Measurements from ENCODE around the gene HELLS.
A peak's percentile ranks its signal among the peaks of the same experiment; 100 is the strongest.
"Not testable (repeated sequence)": the region's sequence is repeated elsewhere in the genome, so short reads cannot be mapped to it uniquely, and the experiment has no call there.

HELLS gene

DNA sequence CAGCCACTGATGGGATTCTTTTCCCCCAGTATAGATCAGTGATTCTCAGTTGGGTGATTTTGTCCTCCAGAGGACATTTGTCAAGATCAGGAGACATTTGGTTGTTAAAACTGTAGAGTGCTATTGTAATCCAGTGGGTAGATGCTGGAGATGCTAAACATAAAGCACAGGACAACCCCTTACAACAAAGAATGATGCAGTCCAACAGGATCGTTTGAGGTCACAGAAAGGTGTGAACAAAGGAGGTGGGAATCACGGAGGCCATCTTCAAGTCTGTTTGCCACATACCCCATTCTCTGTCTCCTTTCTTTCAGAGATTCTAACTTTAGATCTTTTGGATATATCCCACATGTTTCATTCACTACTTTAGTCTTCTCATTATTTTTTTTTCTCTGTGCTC lies 69.0 kb downstream of the HELLS start:
- DNase-seq = no peak

DNA sequence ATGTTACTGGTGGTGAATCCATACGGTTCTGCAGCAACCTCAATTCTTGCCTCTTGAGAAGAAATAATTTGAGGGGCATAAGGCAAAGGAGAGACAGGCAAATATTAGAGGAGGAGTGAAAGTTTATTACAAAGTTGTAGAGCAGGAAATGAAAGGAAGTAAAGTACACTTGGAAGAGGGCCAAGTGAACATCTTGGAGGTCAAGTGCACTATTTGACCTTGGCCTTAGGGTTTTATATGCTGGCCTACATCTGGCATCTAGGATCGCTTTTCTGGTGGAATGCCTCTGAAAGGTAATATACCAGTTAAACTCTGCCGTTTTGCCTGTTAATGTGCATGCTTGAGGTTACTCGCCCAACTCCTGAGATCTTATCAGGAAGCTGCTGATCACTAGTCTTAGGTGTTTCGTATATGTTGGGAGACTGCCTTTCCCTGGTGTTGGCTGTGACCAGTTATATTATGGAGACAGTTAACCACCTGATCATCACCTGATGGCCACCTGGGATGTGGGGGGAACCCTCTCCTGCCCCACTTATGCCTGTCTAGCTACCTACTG lies 71.9 kb downstream of the HELLS start:
- no peak for DNase-seq

DNA sequence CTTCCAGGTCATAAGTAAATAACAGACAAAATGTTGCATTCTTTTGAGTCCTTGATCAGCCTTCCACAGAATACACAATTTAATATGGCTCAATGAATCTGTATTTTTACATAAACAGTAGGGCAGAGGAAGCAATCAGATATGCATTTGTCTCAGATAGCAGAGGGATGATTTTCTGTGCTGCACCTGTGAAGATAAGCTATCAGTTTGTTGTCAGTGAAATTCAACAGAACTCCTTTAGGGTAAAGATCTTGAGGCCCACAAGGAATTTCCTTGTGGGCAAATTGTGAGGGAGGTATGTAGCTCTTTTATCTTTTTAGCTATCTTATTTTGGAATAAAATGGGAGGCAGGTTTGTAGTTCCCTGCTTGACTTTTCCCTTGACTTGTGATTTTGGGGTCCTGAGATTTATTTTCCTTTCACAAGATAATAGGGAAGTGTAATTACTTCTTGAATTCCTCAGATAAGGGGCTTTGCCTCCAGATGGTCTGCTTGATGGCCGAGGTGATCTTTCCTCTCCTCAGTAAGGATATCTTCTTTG lies 77.1 kb downstream of the HELLS start:
- DNase-seq = no peak

DNA sequence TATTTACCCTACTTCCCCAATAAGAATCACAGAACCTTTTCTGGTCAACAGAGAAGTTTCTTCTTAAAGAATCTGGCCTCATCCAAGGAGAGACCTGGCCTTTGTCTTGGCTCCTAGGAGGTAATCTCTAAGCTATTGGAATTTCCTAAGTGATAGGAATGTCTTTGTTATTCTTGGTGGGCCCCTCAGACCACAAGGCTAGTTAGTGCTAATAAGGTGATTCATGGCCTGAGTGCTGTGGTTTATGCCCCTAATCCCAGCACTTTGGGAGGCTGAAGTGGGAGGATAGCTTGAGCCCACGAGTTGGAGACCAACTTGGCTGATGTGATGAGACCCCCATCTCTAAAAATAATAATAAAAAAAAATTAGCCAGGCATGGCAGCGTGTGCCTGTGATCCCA lies 78.0 kb downstream of the HELLS start:
- DNase-seq = peak; percentile 20

DNA sequence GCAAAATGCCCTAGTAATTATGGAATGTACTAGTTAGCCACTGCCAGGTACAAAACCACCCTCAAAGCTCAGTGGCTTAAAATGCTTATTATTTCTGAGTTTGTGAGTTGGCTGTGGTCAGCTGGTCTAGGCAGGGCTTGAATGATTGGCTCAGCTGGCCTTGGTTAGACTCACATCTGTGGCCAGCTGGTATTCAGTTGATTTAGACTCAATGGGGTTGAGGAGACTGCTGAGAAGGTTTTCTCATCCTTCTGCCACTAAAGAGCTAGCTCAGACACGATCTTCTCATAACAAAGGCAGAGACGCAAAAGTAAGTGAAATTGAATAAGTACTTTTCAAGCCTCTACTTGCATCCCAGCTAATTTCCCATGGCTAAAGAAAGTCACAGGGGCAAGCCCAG lies 80.9 kb downstream of the HELLS start:
- no peak for DNase-seq

DNA sequence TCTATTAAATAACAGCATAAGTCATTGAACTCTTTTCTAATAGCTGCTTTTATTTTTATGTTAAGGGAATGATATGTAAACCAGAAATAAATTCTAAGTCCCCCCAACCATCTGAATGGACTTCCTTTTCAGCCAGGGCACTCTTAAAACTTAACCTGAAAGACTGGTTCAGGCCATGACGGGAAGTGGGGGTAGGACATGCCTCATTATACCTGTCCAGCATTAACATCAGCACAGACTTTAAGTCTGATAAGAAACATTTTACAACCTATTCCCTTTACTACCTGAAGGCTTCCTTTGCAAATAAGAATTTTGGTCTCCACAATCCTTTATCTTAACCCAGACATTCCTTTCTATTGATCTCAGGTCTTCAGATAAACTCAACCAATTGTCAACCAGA lies 81.9 kb downstream of the HELLS start:
- no peak for DNase-seq

DNA sequence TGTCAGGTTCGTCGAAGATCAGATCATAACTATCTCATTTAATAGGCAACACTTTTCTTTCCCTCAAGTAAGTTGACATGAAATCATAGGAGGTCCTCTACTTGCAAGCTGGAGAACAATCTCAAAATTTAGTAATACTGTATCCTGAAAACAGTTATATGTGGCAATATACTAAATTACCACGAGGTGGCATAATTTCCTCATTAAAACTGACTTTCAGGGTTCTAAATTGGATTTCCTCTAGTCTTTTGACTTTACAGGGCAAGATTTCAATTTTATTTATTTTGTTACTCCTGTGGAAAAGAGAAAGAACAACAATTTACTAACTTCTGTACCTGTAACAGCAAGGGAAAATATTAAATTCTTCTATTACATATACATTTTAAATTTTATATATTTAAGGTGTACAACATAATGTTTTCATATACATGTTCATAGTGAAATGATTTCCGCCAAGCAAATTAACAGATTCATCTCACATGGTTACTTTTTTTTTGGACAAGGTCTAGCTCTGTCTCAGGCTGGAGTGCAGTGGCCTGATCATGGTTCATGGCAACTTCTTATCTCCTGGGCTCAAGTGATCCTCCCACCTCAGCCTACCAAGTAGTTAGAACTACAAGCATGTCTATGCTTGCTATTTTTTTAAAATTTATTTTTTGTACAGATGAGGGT lies 84.6 kb downstream of the HELLS start:
- DNase-seq = peak; percentile 34

DNA sequence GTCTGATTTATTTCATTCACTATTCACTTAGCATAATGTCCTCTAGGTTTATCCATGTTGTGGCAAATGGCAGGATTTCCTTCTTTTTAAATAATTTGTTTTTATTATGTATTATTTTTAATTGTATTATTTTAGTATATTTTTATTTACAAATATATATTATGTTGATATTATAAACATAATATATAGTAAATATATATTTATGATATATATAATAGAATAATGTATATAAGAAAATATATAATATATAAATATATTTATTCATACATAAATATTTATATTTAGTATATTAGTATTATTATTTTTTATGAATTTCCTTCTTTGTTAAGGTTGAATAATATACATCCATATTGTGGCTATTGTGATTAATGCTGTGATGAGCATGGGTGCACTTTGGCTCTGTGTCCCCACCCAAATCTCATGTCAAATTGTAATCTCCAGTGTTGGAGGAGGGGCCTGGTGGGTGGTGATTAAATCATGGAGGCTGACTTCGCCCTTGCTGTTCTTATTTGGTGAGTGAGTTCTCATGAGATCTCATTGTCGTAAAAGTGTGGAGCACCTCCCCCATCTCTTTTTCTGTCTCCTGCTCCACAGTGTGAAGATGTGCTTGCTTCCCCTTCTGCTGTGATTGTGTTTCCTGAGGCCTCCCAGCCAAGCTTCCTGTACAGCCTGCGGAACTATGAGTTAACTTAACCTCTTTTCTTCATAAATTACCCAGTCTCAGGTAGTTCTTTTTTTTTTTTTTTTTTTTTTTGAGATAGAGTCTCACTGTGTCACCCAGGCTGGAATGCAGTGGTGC lies 85.7 kb downstream of the HELLS start:
- DNase-seq = no peak

DNA sequence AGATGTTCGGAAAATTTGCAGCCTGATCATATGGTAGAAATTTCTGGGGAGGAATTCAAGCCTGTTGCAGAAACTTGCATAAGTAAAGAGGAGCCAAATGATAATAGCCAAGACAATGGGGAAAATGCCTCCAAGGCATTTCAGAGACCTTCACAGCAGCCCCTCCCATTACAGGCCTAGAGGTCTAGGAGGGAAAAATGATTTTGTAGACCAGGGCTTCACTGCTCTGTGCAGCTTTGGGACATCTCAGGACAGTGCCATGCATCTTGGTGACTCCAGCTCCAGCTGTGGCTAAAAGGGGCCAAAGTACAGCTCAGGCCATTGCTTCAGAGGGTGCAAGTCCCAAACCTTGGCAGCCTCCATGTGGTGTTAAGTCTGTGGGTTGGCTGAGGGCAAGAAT lies 87.4 kb downstream of the HELLS start:
- no peak for DNase-seq

DNA sequence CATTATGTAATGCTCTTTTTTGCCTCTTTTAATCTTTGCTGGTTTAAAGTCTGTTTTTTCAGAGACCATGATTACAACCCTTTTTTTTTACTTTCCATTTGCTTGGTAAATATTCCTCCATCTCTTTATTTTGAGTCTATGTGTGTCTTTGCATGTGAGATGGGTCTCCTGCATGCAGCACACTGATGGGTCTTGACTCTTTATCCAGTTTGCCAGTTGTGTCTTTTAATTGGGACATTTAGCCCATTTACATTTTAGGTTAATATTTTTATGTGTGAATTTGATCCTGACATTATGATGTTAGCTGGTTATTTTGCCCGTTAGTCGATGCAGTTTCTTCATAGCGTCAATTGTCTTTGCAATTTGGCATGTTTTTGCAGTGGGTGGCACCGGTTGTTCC lies 92.5 kb downstream of the HELLS start:
- not testable (repeated sequence) for DNase-seq

DNA sequence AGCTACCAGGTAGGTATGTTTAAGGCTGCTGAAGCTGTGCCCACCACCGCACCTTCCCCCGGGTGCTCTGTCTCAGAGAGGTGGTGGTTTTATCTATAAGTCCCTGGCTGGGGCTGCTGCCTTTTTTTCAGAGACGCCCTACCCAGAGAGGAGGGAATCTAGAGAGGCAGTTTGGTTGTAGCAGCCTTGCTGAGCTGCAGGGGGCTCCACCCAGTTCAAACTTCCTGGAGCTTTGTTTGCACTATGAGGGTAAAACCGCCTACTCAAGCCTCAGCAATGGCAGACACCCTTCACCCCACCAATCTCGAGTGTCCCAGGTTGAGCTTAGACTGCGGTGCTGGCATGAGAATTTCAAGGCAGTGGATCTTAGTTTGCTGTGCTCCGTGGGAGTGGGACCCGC lies 94.3 kb downstream of the HELLS start:
- DNase-seq = no peak

DNA sequence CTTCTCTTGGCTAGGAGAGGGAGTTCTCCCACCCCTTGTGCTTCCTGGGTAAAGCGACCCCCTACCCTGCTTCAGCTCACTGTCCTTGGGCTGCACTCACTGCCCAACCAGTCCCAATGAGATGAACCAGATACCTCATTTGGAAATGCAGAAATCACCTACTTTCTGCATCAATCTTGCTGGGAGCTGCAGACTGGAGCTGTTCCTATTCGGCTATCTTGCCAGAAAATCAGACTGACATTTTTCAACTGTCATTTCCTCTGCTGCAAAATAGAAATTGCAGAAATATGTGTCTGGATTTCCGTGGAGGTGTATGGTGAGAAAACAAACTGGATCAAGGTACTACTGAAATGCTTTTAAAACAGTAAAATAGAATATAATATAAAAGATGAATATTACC lies 95.0 kb downstream of the HELLS start:
- no peak for DNase-seq

DNA sequence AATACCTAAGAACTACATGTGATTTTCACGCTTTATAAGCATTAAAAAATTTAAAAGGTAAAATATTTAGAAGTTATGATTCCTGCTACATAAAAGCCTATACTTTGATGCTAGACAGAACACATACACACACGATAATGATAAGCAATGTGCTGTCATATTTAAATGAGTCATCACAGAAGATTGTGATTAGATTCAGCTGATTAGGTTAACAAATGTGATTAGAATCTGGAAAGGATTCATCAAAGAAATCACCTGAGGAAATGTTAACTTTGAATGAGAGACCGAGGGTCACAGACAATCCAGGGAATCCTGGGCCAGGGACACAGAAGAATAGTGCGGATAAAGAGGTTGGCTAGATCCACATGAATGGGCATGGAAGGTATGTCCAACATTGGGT lies 95.9 kb downstream of the HELLS start:
- DNase-seq = no peak

DNA sequence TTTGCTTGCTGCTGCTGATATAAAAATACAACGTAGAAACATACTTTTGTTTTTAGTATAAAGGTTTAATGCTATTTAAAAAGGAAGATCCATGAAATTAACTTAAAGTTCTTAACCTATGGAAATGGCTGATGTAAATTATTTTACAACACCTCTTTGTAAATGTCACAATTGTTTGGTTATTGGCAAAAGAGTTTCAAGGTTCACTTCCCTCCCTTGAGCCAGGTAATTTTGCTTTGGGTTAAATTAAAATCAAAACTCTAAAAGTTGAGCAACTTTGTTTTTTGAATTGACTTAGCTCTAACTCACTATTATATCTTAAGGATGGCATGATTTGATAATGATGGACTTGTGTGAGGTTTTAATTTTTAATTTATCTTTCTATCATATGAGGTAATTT lies 98.8 kb downstream of the HELLS start:
- no peak for DNase-seq

DNA sequence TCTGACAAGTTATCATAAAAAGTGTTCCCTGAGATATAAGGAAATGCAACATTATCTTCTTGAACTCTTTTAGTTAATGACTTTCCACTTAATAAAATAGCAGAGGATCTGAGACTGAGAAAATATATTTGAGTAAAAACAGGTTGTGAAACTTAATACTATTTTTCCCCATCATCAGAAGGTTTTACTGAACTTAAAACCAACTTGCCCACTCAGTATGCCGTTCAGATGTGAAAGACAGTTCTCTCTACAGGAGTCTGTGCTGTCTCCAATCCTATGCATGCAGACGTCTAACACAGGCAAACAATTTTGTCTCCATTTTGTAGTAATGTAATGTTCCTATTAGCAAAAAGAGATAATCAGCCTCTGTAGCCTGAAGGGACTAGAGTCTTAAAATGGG lies 99.7 kb downstream of the HELLS start:
- no peak for DNase-seq

Measured in EL (cell line).